ENCODE data around the gene IKZF5.
A peak's percentile ranks its signal among the peaks of the same experiment; 100 is the strongest.

The IKZF5 gene

GRCh38 chr10:122974543-122975064 is 34.0 kb downstream of the IKZF5 start:
- DNase-seq = no peak

- DNase-seq = no peak
Observed at GRCh38 chr10:122974023-122974422, 34.6 kb downstream of the IKZF5 start.

GRCh38 chr10:122968698-122969097 is 39.9 kb downstream of the IKZF5 start:
- no peak for DNase-seq

DNA sequence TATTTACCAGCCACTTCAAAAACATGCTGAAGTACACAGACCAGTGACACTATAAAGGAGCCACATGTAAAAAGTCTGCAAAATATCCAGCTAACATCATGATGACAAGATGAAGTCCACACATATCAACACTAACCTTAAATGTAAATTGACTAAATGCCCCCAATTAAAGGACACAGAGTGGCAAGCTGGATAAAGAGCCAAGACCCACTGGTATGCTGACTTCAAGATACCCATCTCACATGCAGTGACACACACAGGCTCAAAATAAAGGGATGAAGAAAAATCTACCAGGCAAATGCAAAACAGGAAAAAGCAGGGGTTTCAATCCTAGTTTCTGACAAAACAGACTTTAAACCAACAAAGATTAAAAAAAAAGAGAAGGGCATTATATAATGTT is 41.7 kb downstream of the IKZF5 start:
- DNase-seq = no peak

DNA sequence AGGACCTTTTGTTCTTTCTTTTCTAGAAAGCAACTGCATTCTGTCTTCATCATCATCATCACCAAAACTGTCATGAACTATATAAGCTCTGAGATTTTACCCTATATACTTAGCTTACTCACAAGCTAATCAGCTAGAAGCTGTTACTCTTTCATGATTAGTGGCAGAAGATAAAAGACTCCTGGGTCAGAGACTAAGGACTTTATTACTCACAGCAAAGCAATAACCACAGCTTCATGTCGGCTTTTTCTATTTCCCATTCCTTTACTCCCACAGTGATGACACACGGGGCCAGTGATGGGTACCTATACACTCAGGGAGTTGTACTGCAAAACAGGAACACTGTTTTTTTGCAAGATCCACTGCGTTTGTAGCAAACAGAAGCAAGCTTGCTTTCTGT is 46.2 kb downstream of the IKZF5 start:
- DNase-seq = no peak

DNA sequence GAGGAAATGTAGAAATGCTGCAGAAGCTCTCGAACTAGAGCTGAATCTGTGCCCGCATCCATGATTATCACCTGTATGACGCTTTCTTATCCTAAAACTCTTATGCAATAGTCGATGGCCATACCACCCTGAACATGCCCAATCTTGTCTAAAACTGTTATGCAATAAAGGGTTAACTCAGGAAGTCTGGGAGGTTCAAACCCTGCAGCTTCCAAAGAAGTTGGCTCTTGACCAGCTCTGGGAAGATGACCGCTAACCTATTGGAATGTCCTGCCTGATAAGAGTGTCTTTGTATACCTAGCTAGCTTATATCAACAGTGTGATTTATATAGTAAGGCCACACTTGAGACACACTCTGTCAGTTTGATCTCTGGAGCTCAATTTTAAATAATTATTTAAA is 51.1 kb downstream of the IKZF5 start:
- DNase-seq = no peak

- no peak for DNase-seq
Observed at GRCh38 chr10:122955892-122956291, 52.7 kb downstream of the IKZF5 start.

DNA sequence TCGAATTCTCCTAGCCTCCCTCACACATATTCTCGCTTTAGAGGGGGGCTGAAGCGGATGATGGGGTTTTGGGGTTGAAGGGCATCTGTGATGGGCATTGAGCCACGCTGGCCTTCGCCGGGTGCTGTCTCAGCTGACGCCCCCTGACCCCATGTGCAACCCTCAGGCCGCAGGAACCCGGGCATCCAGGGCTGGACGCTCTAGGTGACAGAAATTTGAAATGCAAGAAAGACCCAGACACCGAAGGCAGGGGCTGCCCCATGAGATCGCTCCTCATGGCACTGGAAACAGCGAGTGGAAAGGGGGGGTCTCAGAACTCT is 53.9 kb downstream of the IKZF5 start:
- DNase-seq = no peak

- DNase-seq = peak; percentile 99
Observed at GRCh38 chr10:122953902-122954730, 54.5 kb downstream of the IKZF5 start, which contains the start of gene C10orf88. Gene C10orf88, minus strand, starts transcription at chr10:122954227. Its CDS starts 49 bp downstream, at chr10:122954178.

DNA sequence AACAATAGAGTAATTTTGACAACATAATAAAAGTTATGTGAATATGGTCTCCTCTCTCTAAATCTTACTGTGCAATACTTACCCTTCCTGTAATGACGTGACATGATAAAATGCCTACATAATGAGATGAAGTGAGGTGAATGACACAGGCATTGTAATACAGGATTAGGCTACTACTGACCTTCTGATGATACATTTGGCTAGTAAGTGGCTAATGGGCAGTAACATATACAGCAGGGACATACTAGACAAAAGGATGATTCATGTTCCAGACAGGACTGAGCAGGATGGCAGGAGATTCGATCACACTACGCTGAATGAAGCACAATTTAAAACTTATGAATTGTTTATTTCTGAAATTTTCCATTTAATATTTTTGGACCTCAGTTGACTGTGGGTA is 59.3 kb downstream of the IKZF5 start:
- no peak for DNase-seq
